GM12878 (cell line): ENCODE results near the gene PACS1. TPM values are rescaled to one million over a fixed set of nuclear protein-coding genes. Genes with fewer than 3 reads are reported as not detected.
A peak's percentile ranks its signal among the peaks of the same experiment; 100 is the strongest.

ENCODE experiments used
- ATAC-seq: fragments of 200-7000 bp; cut with Tn5 transposase; 3 replicates; pipeline ENCODE4 v1.9.1; 2020; ENCODE audit warnings: mild to moderate bottlenecking, moderate library complexity
- BruUV-seq: library from RNA; stranded (reverse); fragments of 400-500 nt; replicated peaks from 2 replicates; lab custom pipeline; 2021; lab: Mats Ljungman, UMichigan
- CTCF ChIA-PET: fragments of 300-600 bp; sonication (Branson Sonifier 250); formaldehyde crosslinking; extraction: SDS; loops from one replicate; lab custom pipeline; 2021; ENCODE audit warnings: inconsistent platforms; lab: Yijun Ruan, JAX
- POLR2A ChIA-PET: fragments of 350-600 bp; formaldehyde crosslinking; extraction: SDS; loops from one replicate; lab custom pipeline; 2021; ENCODE audit warnings: inconsistent platforms; lab: Charles Lee
- RAD21 ChIA-PET: fragments of 300-600 bp; sonication (Branson Sonifier 250); formaldehyde crosslinking; loops from one replicate; lab custom pipeline; 2023; ENCODE audit warnings: antibody characterized with exemption; ENCODE audit not compliant: unreplicated experiment; lab: Charles Lee
- SMC1A ChIA-PET: fragments of 300-600 bp; sonication (Branson Sonifier 250); formaldehyde crosslinking; loops from one replicate; lab custom pipeline; 2023; ENCODE audit not compliant: unreplicated experiment, uncharacterized antibody; lab: Charles Lee
- DNase-seq: peaks from one replicate; pipeline ENCODE4 v3.0.0-alpha.2; 2011; ENCODE audit warnings: low read depth, low spot score
- FAIRE-seq: peaks from 3 replicates; lab custom pipeline; 2011; peaks lifted over from hg19 to GRCh38; lab: Jason Lieb, UNC
- H2AFZ ChIP-seq: 2 replicates; pipeline ENCODE4 v1.6.0; 2011; ENCODE audit warnings: low read depth, low read length, control low read depth; ENCODE audit not compliant: control insufficient read depth
- H3K27ac ChIP-seq: 2 replicates; pipeline ENCODE4 v1.5.1; 2011; ENCODE audit warnings: control low read depth; ENCODE audit not compliant: control insufficient read depth, insufficient read depth
- H3K27me3 ChIP-seq, 2 experiments: replicated peaks in 1 of 2; 2 replicates each; pipeline versions ENCODE4 v1.6.0 to v1.6.1; 2011; ENCODE audit warnings: low read length in 1 of 2; ENCODE audit not compliant: control insufficient read depth in 2 of 2, insufficient read depth in 2 of 2
- H3K36me3 ChIP-seq, 2 experiments: 2 replicates each; pipeline ENCODE4 v1.5.1; 2011; ENCODE audit warnings: low read length in 1 of 2; ENCODE audit not compliant: control insufficient read depth in 2 of 2, insufficient read depth in 2 of 2
- H3K4me1 ChIP-seq: 2 replicates; pipeline ENCODE4 v1.6.1; 2011; ENCODE audit warnings: mild to moderate bottlenecking, low read length, moderate library complexity, mixed read lengths; ENCODE audit not compliant: control insufficient read depth, insufficient read depth
- H3K4me2 ChIP-seq: 2 replicates; pipeline ENCODE4 v1.6.0; 2011; ENCODE audit warnings: control low read depth; ENCODE audit not compliant: control insufficient read depth, insufficient read depth
- H3K4me3 ChIP-seq: fragments of 200-600 bp; sonication (generic); 2 replicates; pipeline ENCODE4 v1.5.1; 2016
- H3K79me2 ChIP-seq: 2 replicates; pipeline ENCODE4 v1.6.0; 2011; ENCODE audit warnings: low read length; ENCODE audit not compliant: control insufficient read depth, insufficient read depth
- H3K9ac ChIP-seq: 2 replicates; pipeline ENCODE4 v1.8.0; 2011; ENCODE audit warnings: low read length, control low read depth, mixed read lengths; ENCODE audit not compliant: control insufficient read depth, insufficient read depth
- H3K9me3 ChIP-seq: replicated peaks from 3 replicates; pipeline ENCODE4 v1.5.1; 2011; ENCODE audit warnings: mild to moderate bottlenecking, low read length; ENCODE audit not compliant: control insufficient read depth, insufficient read depth
- H4K20me1 ChIP-seq: 2 replicates; pipeline ENCODE4 v1.6.0; 2011; ENCODE audit not compliant: control insufficient read depth, insufficient read depth
- CHD2 ChIP-seq: IDR thresholded peaks from 2 replicates; pipeline ENCODE4 v1.6.1; 2011; ENCODE audit warnings: low read depth, low read length, improper control_type of control experiment, borderline replicate concordance
- IKZF2 ChIP-seq, 2 experiments: fragments of 450-650 bp; IDR thresholded peaks; 2 replicates each; pipeline ENCODE4 v1.6.1; 2017; ENCODE audit warnings: mild to moderate bottlenecking in 2 of 2, moderate library complexity in 2 of 2
- POLR2A ChIP-seq: IDR thresholded peaks from 2 replicates; pipeline ENCODE4 v1.6.1; 2011; ENCODE audit warnings: low read depth, mild to moderate bottlenecking, low read length
- SMAD1 ChIP-seq: fragments of 450-650 bp; IDR thresholded peaks from 2 replicates; pipeline ENCODE4 v1.6.1; 2018; ENCODE audit warnings: mild to moderate bottlenecking, low read depth; ENCODE audit not compliant: partially characterized antibody
- TCF7 ChIP-seq: IDR thresholded peaks from 2 replicates; pipeline ENCODE4 v1.6.1; 2014; ENCODE audit warnings: antibody characterized with exemption, borderline replicate concordance
- YBX1 ChIP-seq: fragments of 450-650 bp; IDR thresholded peaks from 2 replicates; pipeline ENCODE4 v1.6.1; 2016; ENCODE audit warnings: antibody characterized with exemption
- whole genome bisulfite sequencing: methylation state at CpG from one replicate; pipeline ENCODE4 v1.1.6; 2016; ENCODE audit warnings: low lambda C conversion rate; ENCODE audit not compliant: insufficient replicate concordance, insufficient coverage; ENCODE audit errors: missing lambda C conversion rate; 5-methylcytosine and 5-hydroxymethylcytosine counted together
- in situ Hi-C: fragments of 300-500 bp; cut with MboI; formaldehyde crosslinking; loops from 9 replicates; pipeline ENCODE4 v1.14.3; 2018; ENCODE audit warnings: mixed read lengths
- intact Hi-C: fragments of 100-400 bp; cut with micrococcal nuclease; formaldehyde crosslinking; loops from one replicate; pipeline ENCODE4 v1.14.2; 2022; ENCODE audit not compliant: unreplicated experiment
- polyA plus RNA-seq, 11 experiments: library from polyadenylated mRNA; depleted of rRNA in 4 of 11; unstranded in 6 of 11; stranded (reverse) in 5 of 11; fragments of >200 nt; fragmentation: Nextera tagmentation in 4 of 11; fragmentation: Illumina TruSeq in 1 of 11; extraction: Ambion mirVana in 4 of 11; extraction: Trizol in 1 of 11; gene quantifications; 1 replicate in 1 of 11; 2 replicates in 10 of 11; pipeline versions ENCODE4 v1.2.1 to v1.2.3, GENCODE V29; 2011 to 2016; ENCODE audit warnings: inconsistent platforms in 2 of 11, missing spikeins in 2 of 11, low read depth in 1 of 11
- total RNA-seq, 4 experiments: library from RNA; depleted of rRNA in 3 of 4; stranded (reverse); fragments of >200 nt in 3 of 4; fragmentation: Illumina TruSeq in 1 of 4; extraction: Trizol in 1 of 4; gene quantifications; 2 replicates each; pipeline versions ENCODE4 v1.2.1 to v1.2.3, GENCODE V29; 2013 to 2021

Gene PACS1
- total and polyA plus RNA-seq, 10 of the 15 experiments (the other 5 are each of a cell fraction or from before 2014, with no cell fraction given), result 1.1 to 74.3 (median 17.9) TPM

DNA sequence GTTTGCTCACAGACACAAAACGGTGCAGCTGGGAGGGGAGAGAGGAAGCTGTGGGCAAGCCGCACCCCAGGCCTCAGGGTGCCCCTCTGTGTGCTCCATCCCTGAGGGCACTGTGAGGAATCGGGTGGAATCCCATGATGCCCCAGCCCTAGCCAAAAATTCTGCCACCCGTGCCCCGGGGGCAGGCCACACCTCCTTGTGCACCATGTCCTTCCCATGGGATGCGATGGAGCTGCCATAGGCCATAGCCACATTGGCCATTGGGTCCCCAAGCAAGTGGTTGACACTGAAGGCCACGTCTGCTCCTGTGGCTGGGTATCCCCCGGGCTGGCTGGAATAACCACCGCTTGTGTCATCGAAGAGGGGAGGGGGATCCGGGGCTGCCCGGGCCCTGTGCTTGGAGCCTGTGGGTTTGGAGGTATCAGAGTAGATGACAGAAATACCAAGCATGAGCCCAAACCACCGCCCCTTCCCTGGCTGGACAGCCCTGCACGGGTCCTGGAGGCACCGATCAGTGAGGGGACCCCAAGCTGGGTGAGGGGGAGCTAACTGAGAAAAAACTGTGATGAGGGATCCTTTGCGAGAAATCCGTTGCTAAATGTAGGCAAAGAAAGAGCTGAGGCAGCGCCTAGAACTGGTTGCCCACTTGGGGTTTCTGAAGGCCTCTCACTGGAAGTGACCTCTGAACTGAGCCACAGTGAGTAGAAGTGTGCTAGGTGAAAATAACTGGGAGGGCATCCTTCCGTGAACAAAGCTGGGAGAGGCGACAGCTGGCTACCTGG, 218.0 kb downstream of the PACS1 start:
- 22% methylated on average over 20 of the region's 20 CpGs for WGBS
- DNase-seq (no peak), FAIRE-seq (no peak), ATAC-seq (peak; percentile 5; the same call in 2 of the 3 replicates)
- no peaks in the 10 kb centered on the region for H3K9me3 ChIP-seq
- no peaks in the 10 kb centered on the region; a peak in 1 of 4 replicates for H3K36me3 ChIP-seq
- no peaks in the 10 kb centered on the region; the same call in 1 of the 2 replicates for H4K20me1 ChIP-seq
- BruUV-seq, result TSS peak; percentile 60
- ChIA-PET POLR2A (interaction anchor here (0.6 to 2.4 kb wide), 6 partner anchors 18 to 236 kb away, joined by 3 to 26 read pairs (median 6); partner anchors contain the start of genes BRMS1, RAB1B and SF3B2), CTCF (interaction anchor here (0.7 to 2.7 kb wide), 14 partner anchors 8 to 219 kb away, joined by 3 to 21 read pairs (median 5); partner anchors contain the start of genes RAB1B and RIN1), RAD21 (interaction anchor here (0.5 to 2.0 kb wide), 6 partner anchors 24 to 178 kb away, joined by 4 to 28 read pairs (median 6); partner anchors contain the start of genes BRMS1 and PELI3)
- peak overlapping the region; percentile 96 for H3K4me2 ChIP-seq
- peak overlapping the region; percentile 83 for H3K4me3 ChIP-seq
- H2AFZ ChIP-seq, result peak overlapping the region; percentile 81
- peaks cover 2 to 6% of the 10 kb centered on the region in 2 experiments; a peak in 2 of 4 replicates for H3K27me3 ChIP-seq
- TF ChIP-seq IKZF2 (IDR thresholded peaks at IDR 0.05), result 0 out of 4 replicates have a peak, but pooled peaks of 1 of the 2 experiments have one; percentile 9
- no peak for TF ChIP-seq YBX1
- TF ChIP-seq POLR2A, result no peak; the same call in 1 of the 2 replicates
- TF ChIP-seq SMAD1, result no peak
- no peak for TF ChIP-seq TCF7
- TF ChIP-seq CHD2, result no peak
- TF ChIP-seq, all 136 proteins: peak for 1
- peak overlapping the region; percentile 95 for H3K9ac ChIP-seq
- intact Hi-C loops, result no loop called here
- H3K79me2 ChIP-seq, result peaks cover 12% of the 10 kb centered on the region
- H3K27ac ChIP-seq, result peak overlapping the region; percentile 87
- in situ Hi-C loops, result no loop called here
- SMC1A ChIA-PET, result interaction anchor here (0.7 to 2.1 kb wide), 6 partner anchors 16 to 137 kb away, joined by 3 to 6 read pairs (median 4); no protein-coding TSS in a partner anchor
- H3K4me1 ChIP-seq, result peaks cover 16% of the 10 kb centered on the region
